ENCODE measurements around the gene SAMD9. TPM values are rescaled to one million over a fixed set of nuclear protein-coding genes. Genes with fewer than 3 reads are reported as not detected.
A peak's percentile ranks its signal among the peaks of the same experiment; 100 is the strongest.

The SAMD9 gene
- total RNA-seq, 2 donors from 2014 or later, result 12.9 to 21.5 TPM

DNA sequence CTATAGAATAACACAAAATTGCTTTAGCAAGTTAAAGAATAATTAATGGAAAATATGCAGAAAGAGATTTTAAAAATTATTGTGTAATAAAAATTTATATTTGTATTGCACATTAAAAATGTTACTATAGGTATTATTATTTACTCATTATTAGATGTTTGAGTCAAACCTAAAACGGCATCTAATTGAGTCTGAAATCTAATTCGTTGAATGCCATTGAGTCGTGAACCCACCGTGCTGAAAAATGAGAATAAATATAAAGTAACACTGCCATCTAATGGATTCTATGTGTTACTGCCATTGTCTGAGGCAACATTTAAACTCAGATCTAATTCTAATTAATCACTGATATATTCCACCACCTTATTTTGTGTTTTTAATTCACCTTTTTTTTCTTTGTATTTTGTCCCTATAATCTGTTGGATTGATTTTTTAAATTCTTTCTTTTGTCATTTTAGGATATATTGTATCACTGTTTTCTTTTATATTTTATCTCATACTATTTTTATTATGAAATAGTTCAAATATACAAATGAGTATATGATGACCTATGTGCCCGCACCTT lies 62.2 kb downstream of the SAMD9 start:
- Histone ChIP-seq H3K9me3 (no peaks in the 10 kb centered on the region), H3K36me3 (no peaks in the 10 kb centered on the region), H3K4me1 (no peaks in the 10 kb centered on the region), H3K4me3 (no peak overlapping the region), H3K9ac (ENCODE audit: low read depth in 2 of 2, low read length in 2 of 2) (no peak overlapping the region), H3K27ac (no peak overlapping the region), H3K27me3 (no peaks in the 10 kb centered on the region)
- TF ChIP-seq, protein P1, sequence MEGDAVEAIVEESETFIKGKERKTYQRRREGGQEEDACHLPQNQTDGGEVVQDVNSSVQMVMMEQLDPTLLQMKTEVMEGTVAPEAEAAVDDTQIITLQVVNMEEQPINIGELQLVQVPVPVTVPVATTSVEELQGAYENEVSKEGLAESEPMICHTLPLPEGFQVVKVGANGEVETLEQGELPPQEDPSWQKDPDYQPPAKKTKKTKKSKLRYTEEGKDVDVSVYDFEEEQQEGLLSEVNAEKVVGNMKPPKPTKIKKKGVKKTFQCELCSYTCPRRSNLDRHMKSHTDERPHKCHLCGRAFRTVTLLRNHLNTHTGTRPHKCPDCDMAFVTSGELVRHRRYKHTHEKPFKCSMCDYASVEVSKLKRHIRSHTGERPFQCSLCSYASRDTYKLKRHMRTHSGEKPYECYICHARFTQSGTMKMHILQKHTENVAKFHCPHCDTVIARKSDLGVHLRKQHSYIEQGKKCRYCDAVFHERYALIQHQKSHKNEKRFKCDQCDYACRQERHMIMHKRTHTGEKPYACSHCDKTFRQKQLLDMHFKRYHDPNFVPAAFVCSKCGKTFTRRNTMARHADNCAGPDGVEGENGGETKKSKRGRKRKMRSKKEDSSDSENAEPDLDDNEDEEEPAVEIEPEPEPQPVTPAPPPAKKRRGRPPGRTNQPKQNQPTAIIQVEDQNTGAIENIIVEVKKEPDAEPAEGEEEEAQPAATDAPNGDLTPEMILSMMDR (IDR thresholded peaks at IDR 0.05), result peak; percentile 86
- no peak for DNase-seq
- intact Hi-C loops (cut with DNase I), result loop anchor here (5.0 kb wide), 1 partner anchor 363 kb away; no protein-coding TSS in a partner anchor

- Histone ChIP-seq H3K4me3 (no peak overlapping the region), H3K9me3 (no peaks in the 10 kb centered on the region), H3K9ac (ENCODE audit: low read depth in 2 of 2, low read length in 2 of 2) (no peak overlapping the region), H3K36me3 (no peaks in the 10 kb centered on the region), H3K27me3 (no peaks in the 10 kb centered on the region), H3K4me1 (no peaks in the 10 kb centered on the region), H3K27ac (no peak overlapping the region)
- DNase-seq, result no peak
- TF ChIP-seq, protein P1 (IDR thresholded peaks at IDR 0.05), result no peak
- intact Hi-C loops (cut with DNase I), result loop anchor here (5.0 kb wide), 2 partner anchors 363 to 438 kb away; no protein-coding TSS in a partner anchor
Observed at GRCh38 chr7:93054975-93055374, 62.8 kb downstream of the SAMD9 start.

DNA sequence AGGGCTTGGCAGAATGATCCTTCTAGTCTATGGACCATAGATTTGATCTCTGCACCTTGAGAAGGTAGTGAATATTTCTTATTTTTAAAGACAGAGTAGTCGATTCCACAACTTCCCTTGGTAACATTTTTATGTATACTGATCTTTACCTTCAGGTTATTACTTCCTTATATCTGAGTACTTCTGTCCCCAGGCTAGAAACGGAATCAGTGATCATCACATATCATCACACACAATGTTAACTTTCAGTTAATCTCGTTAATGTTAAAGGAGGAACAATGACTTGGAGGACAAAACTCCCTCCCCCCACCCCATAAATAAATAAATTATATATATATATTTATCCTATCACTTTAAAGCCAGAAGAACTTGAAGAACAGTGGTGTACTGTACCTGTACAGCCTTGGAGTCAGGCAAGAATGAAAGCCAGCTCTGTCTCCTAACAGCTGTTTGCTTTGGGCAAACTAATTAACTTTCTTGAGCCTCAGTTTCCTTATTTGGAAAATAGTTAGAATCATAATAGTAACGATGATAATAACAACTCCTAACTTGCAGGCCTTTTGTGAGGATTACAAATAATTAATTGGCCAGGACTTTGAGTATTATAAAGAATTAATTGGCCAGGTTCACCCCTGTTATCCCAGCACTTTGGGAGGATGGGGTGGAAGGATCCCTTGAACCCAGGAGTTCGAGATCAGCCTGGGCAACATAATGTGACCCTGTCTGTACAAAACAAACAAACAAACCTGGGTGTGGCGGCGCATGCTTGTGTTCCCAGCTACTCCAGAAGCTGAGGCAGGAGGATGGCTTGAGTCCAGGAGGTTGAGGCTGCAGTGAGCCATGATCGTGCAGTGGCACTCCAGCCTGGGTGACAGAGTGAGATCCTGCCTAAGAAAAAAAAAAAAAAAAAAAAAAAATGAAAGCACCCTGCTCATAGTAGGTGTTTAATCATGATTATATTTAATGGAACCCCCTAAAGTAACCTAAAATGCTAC lies 63.5 kb downstream of the SAMD9 start:
- Histone ChIP-seq H3K9me3 (no peaks in the 10 kb centered on the region), H3K4me1 (no peaks in the 10 kb centered on the region), H3K27ac (peak overlapping the region; percentile 12), H3K9ac (ENCODE audit: low read depth in 2 of 2, low read length in 2 of 2) (no peak overlapping the region), H3K36me3 (no peaks in the 10 kb centered on the region), H3K4me3 (no peak overlapping the region), H3K27me3 (no peaks in the 10 kb centered on the region)
- intact Hi-C loops (cut with DNase I), result loop anchor here (5.0 kb wide), 1 partner anchor 437 kb away; no protein-coding TSS in a partner anchor
- peak; percentile 53 for DNase-seq
- TF ChIP-seq, protein P1 (IDR thresholded peaks at IDR 0.05), result no peak

DNA sequence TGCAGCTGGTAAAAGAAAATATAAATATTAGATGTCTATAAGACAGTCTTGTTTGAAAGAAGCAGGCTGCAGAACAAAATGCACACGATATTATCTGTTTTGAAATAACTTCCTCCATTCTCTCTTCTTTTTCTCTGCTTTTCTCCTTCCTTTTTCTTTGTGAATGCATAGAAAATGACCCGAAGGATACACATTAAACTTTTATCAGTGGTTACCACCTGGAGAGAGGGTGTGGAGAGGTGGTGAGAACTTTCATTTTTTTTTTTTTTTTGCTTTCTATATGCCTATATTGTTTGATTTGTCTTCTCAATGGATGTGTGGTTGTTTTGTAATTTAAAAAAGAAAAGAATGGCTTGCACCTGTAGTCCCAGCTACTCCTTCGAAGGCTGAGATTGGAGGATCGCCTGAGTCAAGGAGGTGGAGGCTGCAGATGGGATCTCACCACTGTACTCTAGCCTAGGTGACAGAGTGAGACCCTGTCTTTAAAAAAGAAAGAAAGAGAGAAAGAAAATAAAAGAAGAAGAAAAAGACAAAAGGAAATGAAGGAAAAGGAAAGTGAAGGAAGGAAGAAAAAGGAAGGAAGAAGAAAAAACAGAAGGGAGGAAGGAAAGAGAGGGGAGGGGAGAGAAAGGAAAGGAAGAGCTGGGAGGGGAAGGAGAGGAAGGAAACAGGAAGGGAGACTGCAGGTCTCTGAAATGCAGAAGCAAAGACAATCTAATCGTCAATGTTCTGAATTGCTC lies 64.4 kb downstream of the SAMD9 start:
- H3K4me1 ChIP-seq, result no peaks in the 10 kb centered on the region
- no peak overlapping the region for H3K4me3 ChIP-seq
- H3K27ac ChIP-seq, result peak overlapping the region; percentile 12
- no peaks in the 10 kb centered on the region for H3K27me3 ChIP-seq
- intact Hi-C loops (cut with DNase I), result loop anchor here (5.0 kb wide), 1 partner anchor 436 kb away; no protein-coding TSS in a partner anchor
- no peak overlapping the region for H3K9ac ChIP-seq (ENCODE audit: low read depth in 2 of 2, low read length in 2 of 2)
- no peaks in the 10 kb centered on the region for H3K36me3 ChIP-seq
- TF ChIP-seq, protein P1 (IDR thresholded peaks at IDR 0.05), result no peak
- H3K9me3 ChIP-seq, result no peaks in the 10 kb centered on the region
- no peak for DNase-seq

DNA sequence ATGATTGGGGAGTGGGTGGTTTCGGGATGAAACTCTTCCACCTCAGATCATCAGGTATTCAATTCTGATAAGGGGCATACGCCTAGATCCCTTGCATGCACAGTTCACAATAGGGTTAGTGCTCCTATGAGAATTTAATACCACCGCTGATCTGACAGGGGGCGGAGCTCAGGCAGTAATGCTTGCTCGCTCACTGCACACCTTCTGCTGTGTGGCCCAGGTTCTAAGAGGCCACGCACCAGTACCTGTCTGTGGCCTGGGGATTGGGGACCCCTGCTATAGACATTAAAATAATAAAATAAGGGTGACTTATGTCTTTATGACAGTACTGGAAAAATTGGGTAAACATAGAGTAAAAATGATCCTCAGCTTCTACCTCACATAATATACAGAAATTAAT lies 66.1 kb downstream of the SAMD9 start:
- H3K9me3 ChIP-seq, result no peaks in the 10 kb centered on the region
- intact Hi-C loops (cut with DNase I), result loop anchor here (5.0 kb wide), 1 partner anchor 434 kb away; no protein-coding TSS in a partner anchor
- TF ChIP-seq, protein P1 (IDR thresholded peaks at IDR 0.05), result no peak

More for the DNA sequence above, 66.1 kb downstream of the SAMD9 start:
- Histone ChIP-seq H3K27ac (no peak overlapping the region), H3K36me3 (no peaks in the 10 kb centered on the region), H3K9ac (ENCODE audit: low read depth in 2 of 2, low read length in 2 of 2) (no peak overlapping the region), H3K27me3 (no peaks in the 10 kb centered on the region), H3K4me3 (no peak overlapping the region), H3K4me1 (no peaks in the 10 kb centered on the region)
- DNase-seq, result no peak
